HuH-7.5 (cell line): Measurements from ENCODE around the gene ZNF728.
"Not testable (repeated sequence)": the region's sequence is repeated elsewhere in the genome, so short reads cannot be mapped to it uniquely, and the experiment has no call there.

Experiments used
- DNase-seq: peaks from one replicate; pipeline ENCODE4 v3.0.0; 2011; ENCODE audit warnings: low spot score

The ZNF728 gene

DNA sequence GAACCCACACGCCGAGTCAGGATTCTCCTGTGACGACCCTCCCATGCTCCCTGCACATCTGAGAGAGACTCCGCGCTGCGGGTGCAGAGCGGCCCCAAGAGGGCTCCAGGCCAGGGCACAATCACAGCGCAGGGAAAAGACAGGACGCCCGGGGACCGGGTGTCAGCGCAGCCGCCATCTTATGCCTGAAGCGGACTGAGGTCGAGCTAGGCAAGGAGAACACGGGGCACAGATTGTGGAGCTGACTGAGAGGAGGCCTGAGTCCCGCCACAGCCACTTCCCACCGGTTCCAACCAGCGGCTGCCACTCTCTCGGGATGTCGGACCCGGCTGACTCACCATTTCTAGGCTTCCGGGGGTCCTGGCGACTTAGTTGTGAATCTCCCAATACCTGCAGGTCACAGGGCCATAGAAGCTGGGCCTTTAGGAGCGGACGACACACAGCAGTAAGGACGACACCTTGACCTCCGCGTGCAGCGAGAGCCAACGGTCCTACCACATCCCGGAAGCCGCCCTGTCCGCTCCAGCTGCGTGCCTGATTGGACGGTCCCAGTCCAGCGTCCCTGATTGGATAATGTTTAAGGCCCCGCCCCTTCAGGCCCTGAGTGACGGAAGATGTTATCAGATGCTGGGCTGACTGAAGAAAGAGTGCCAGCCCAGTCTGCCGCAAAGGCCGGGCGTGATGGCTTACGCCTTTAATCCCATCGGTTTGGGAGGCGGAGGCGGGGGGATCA lies at the start of gene ZNF728:
ZNF728 (minus strand) TSS at position 487 of the 733 bp plus-strand sequence; CDS start at position 341, 146 bp downstream.
- no peak for DNase-seq

DNA sequence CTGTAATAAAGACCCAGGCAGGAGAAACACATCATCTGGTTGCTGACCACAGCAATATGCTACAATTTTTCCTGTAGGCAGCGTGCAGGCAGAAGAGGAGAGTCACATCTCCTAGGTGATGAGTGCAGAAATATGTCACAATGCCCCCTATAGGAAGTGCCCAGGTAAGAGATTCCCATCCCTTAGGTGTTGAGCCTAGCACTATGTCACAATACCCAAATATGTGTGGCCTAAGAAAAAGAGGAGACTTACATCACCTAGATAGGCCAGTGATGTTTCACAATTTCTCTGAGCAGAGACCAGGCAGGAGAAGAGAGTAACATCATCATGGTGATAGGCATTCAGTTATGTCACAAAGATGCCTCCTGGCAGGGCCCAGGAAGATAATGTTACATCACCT lies 49.4 kb upstream of the ZNF728 start:
- no peak for DNase-seq

DNA sequence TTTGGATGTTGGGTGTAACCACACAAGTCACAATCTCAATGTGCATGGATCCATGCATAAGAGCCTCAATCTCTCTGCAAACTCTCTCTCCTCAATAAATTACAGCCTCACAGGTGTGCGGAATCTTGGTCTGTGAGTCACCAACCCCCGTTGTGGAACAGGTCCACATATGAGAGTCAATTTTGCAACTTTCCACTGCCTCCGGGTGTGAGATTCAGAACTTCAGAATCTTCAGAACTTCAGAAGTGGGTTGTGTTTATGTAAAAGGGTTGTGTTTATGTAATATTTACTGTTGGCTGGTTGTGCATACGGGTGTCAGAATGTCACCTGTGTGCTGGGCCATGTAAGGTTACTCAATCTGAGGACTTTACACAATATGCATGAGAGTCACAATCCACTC lies 46.3 kb upstream of the ZNF728 start:
- no peak for DNase-seq

DNA sequence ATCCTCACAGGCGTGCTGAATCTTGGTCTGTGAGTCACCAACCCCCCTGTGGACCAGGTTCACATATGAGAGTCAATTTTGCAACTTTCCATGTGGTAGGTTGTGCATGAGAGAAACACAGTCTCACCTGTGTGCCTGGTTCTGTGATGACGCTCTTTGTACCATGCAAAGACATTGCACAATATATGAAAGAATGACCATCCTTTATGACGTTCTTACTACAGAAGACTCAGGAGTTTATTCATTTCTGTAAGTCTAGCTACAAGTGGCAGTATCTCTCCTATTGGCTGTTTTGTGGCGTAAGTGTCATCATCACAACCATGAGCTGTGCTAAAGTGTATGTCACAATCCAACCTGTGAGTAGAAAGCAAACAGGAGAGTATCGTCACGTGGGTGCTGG lies 43.8 kb upstream of the ZNF728 start:
- DNase-seq = no peak

DNA sequence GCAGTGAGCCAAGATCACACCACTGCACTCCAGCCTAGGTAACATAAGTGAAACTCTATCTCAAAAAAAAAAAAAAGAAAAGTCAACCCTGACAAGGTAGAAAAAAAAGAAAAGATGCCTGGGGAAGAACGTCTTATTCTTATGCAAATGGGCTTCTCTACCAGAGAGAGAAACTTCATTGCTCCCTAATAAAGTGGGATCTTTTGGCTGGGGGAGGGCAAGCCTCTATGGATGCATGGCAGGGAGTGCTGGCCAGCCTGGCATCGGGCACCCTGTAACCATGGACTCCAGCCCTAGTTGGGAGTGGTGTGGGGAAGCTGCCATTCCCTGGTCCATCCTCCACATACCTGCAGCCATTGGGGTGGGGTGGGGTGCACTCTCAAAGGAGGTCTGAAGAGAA lies 30.7 kb upstream of the ZNF728 start:
- DNase-seq = no peak

DNA sequence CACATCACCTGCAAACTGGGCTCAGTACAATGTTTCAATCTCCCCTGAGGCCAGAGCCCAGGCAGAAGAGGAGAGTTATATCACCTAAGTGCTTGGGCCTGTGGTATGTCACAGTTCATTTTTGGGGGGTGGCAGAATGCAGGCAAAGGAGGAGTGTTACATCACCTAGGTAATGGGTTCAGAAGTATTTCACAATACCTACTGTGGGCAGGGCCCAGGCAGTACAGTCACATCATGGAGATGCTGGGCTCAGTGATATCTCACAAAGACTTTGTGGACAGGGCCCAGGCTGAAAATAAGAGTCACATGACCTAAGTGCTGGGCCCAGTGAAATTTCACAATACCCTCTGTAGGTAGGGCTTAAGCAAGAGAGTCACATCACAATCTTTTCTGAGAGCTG lies 12.7 kb upstream of the ZNF728 start:
- DNase-seq = no peak

DNA sequence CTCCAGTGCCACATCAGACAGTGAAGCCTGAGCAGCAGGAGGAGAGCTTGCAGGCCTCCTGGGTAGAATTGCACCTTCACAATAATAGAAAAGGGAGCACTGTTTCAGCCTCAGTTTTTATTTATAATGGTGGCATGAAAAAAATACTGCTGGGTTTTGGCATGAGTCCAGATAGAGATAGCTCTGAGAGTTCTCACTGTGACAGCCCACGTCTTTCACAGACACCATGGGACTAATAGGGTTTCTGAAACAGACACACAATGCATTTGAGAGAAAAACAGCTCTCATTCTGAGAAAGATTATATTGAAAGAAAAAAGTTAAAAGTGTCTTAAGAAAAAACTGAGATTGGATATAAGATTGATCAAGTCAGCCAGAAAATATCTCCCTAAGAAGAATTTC lies 8.0 kb downstream of the ZNF728 start:
- DNase-seq = not testable (repeated sequence)

DNA sequence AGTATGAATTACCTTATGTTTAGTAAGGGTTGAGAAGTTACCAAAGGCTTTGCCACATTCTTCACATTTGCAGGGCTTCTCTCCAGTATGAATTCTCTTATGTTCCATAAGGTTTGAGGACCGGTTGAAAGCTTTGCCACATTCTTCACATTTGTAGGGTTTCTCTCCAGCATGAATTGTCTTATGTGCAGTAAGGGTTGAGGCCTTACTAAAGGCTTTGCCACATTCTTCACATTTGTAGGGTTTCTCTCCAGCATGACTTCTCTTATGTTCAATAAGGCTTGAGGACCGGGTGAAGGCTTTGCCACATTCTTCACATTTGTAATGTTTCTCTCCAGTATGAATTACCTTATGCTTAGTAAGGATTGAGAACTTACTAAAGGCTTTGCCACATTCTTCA lies 26.7 kb downstream of the ZNF728 start:
- DNase-seq = no peak

DNA sequence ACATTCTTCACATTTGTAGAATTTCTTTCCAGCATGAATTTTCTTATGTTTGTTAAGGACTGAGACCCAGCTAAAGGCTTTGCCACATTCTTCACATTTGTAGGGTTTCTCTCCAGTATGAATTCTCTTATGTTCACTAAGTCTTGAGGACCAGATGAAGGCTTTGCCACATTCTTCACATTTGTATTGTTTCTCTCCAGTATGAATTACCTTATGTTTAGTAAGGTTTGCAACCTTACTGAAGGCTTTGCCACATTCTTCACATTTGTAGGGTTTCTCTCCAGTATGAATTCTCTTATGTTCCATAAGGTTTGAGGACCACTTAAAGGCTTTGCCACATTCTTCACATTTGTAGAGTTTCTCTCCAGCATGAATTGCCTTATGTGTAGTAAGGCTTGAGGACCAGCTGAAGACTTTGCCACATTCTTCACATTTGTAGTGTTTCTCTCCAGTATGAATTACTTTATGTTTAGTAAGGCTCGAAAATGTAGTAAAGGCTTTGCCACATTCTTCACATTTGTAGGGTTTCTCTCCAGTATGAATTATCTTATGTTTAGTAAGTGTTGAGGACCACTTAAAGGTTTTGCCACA lies 27.3 kb downstream of the ZNF728 start:
- DNase-seq = not testable (repeated sequence)

DNA sequence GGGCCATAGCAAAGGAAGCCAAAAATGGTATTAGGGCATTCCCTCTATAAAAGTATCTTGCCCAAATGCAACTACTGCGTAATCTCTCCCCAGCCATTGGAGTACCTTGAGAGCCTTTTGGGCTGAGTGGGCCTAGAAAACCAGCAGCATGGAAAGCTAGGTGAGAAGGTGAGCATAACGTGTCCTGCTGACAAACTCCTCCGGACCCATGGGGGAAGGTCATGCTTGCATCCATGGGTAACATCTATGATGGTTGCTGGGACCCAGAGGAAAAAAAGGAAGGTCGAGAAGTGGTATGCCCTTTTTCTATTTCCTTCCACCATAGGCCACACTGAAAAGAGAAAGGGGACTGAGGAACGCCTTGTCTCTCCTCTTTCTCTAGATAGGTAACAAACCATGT lies 57.4 kb downstream of the ZNF728 start:
- no peak for DNase-seq

DNA sequence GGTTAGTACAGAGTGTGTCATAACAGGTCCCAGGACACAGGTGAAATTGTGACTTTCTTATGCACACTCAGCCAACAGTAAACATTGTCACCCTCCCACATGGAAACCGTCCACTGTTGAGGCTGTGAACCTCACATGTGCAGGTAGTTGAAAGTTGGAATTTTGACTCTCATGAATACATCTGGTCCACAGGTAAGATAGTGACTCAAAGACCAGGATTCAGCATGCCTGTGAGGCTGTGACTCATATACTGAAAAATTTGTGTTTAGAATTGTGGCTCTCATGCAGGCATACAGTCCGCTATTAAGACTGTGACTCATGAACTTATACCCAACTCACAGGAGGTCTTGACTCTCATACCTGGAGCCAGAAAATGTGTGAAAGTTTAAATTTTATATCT lies 67.8 kb downstream of the ZNF728 start:
- no peak for DNase-seq

DNA sequence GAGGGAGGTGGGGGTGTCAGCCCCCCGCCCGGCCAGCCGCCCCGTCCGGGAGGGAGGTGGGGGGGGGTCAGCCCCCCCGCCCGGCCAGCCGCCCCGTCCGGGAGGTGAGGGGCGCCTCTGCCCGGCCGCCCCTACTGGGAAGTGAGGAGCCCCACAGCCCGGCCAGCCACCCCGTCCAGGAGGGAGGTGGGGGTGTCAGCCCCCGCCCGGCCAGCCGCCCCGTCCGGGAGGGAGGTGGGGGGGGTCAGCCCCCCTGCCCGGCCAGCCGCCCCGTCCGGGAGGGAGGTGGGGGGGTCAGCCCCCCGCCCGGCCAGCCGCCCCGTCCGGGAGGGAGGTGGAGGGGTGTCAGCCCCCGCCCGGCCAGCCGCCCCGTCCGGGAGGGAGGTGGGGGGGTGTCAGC lies 75.4 kb downstream of the ZNF728 start:
- not testable (repeated sequence) for DNase-seq

DNA sequence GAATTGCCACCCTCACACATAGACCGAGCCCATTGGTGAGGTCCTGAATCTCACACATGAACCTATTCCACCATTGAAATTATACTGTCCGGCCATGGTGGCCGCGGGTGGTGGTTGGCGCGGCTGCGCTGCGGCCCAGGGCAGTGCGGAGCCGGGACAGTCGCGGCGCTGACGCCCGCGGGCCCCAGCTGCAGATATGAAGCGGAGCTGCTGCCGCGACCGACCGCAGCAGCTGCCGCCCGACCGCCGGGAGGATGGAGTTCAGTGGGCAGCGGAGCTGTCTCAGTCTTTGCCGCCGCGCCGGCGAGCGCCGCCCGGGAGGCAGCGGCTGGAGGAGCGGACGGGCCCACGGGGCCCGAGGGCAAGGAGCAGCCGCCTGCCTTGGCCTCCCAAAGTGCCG lies 77.8 kb downstream of the ZNF728 start:
- DNase-seq = not testable (repeated sequence)
